ENCODE data around the gene LANCL1.

LANCL1 gene

DNA sequence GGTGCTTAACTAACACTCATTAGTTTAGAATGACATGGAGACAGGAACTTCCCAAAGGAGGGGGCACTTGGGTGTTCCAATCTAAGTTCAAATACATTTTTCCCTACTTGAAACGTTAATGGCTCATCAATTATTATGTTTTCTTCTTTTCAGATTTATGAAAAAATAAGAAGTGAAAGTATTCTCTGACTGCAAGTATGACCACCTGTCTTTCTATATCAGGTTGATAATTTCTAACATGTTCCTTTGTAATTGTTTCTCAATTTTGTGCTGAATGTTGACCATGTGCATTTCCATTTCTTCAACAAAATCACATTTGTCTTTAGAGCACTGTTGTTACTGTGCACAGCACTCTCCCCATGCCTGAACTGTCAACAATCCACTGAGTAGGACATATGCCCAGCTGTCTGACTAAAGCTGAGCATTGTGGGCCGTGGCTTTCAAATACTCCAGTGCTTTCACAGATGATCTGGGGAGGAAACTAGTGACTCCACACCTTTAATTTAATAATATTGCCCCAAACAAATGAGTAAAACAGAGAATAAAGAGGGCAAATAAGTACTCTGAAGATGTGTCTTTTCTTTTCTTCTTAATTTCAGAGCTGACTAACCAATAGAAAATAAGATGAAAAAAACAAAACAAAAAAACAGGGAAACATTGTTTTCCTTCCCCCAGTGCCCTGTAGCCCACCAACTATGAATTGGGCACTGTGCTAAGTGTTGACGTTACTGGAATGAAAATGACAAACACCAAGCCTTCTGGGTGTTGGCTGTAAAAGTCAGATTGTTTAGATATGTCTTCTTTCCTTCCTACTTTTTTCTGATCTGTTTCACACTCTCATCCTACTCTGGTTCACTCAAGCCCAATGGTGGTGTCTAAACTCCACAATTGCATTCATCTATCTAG, 16.0 kb downstream of the LANCL1 start:
- no peak for DNase-seq (ENCODE audit: extremely low read depth, low read depth)
- TF ChIP-seq CTCF (IDR thresholded peaks at IDR 0.05; ENCODE audit: low read depth, low read length, missing control alignments), result no peak
- H3K4me3 ChIP-seq (replicated peaks; ENCODE audit: low read depth, low read length), result no peak overlapping the region

GRCh38 chr2:210459880-210460279, 16.7 kb downstream of the LANCL1 start:
- H3K4me3 ChIP-seq (replicated peaks; ENCODE audit: low read depth, low read length), result no peak overlapping the region
- DNase-seq (ENCODE audit: extremely low read depth, low read depth), result no peak
- TF ChIP-seq CTCF (IDR thresholded peaks at IDR 0.05; ENCODE audit: low read depth, low read length, missing control alignments), result no peak

- H3K4me3 ChIP-seq (replicated peaks; ENCODE audit: low read depth, low read length), result no peak overlapping the region
- no peak for TF ChIP-seq CTCF (IDR thresholded peaks at IDR 0.05; ENCODE audit: low read depth, low read length, missing control alignments)
- no peak for DNase-seq (ENCODE audit: extremely low read depth, low read depth)
These were observed 17.2 kb downstream of the LANCL1 start for GRCh38 chr2:210459407-210459806.

GRCh38 chr2:210458395-210458794, 18.2 kb downstream of the LANCL1 start:
- H3K4me3 ChIP-seq (replicated peaks; ENCODE audit: low read depth, low read length), result no peak overlapping the region
- no peak for DNase-seq (ENCODE audit: extremely low read depth, low read depth)
- no peak for TF ChIP-seq CTCF (IDR thresholded peaks at IDR 0.05; ENCODE audit: low read depth, low read length, missing control alignments)

- no peak for TF ChIP-seq CTCF (IDR thresholded peaks at IDR 0.05; ENCODE audit: low read depth, low read length, missing control alignments)
- no peak for DNase-seq (ENCODE audit: extremely low read depth, low read depth)
These were observed 20.0 kb downstream of the LANCL1 start for GRCh38 chr2:210456571-210456970.

DNA sequence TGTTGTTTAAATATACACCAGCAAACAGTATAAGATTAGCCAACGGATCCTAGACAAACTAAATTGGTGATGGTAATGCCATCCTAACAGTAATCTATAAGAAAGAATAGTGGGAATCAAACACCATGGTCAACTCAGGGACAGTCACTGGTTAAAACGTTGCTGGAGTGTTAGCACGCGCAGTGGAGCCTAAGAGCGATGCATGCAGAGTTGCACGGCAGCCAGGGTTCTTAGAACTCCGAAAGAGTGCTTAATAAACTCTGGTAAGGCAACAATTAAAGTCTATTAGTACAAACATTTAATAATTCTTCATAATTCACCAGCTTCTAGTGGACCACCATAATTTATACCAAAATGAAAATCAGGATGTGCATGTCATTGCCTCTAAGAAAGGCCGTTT, 22.2 kb downstream of the LANCL1 start:
- TF ChIP-seq CTCF (IDR thresholded peaks at IDR 0.05; ENCODE audit: low read depth, low read length, missing control alignments), result no peak
- no peak for DNase-seq (ENCODE audit: extremely low read depth, low read depth)
- H3K4me3 ChIP-seq (replicated peaks; ENCODE audit: low read depth, low read length), result no peak overlapping the region

More at GRCh38 chr2:210456571-210456970, 20.0 kb downstream of the LANCL1 start:
- no peak overlapping the region for H3K4me3 ChIP-seq (replicated peaks; ENCODE audit: low read depth, low read length)
